Tibial nerve (tissue), 4 donors: ENCODE results near the gene AKNA. TPM values are rescaled to one million over a fixed set of nuclear protein-coding genes. Genes with fewer than 3 reads are reported as not detected.
A peak's percentile ranks its signal among the peaks of the same experiment; 100 is the strongest.

Experiments
- DNase-seq, 2 donors: peaks; one replicate each; pipeline ENCODE4 v3.0.0-alpha.2; 2019; ENCODE audit warnings: low spot score in 2 of 2
- H3K27ac ChIP-seq, 4 donors: fragments of 200-600 bp; sonication (generic) in 3 of 4; one replicate each; pipeline ENCODE4 v1.5.1; 2017 to 2019; ENCODE audit warnings: mild to moderate bottlenecking in 1 of 4
- H3K27me3 ChIP-seq, 2 donors: fragments of 200-600 bp; sonication (generic) in 1 of 2; one replicate each; pipeline versions ENCODE4 v1.5.1 to v1.6.0; 2017 to 2019
- H3K36me3 ChIP-seq, 3 donors: fragments of 200-600 bp; sonication (generic); one replicate each; pipeline ENCODE4 v1.5.1; 2018 to 2019
- H3K4me1 ChIP-seq, 4 donors: fragments of 200-600 bp; sonication (generic) in 3 of 4; one replicate each; pipeline ENCODE4 v1.5.1; 2017 to 2019
- H3K4me3 ChIP-seq, 4 donors: fragments of 200-600 bp; sonication (generic) in 3 of 4; one replicate each; pipeline ENCODE4 v1.5.1; 2017 to 2019; ENCODE audit warnings: mild to moderate bottlenecking in 1 of 4, moderate library complexity in 1 of 4
- H3K9me3 ChIP-seq, 4 donors: fragments of 200-600 bp; sonication (generic) in 3 of 4; one replicate each; pipeline ENCODE4 v1.5.1; 2017 to 2019
- CTCF ChIP-seq, 5 experiments: fragments of 200-600 bp in 3 of 5; fragments of 450-650 bp in 2 of 5; sonication (generic) in 3 of 5; IDR thresholded peaks; one replicate each; pipeline ENCODE4 v1.5.1; 2016 to 2019; ENCODE audit warnings: antibody characterized with exemption in 5 of 5, mild to moderate bottlenecking in 3 of 5, moderate library complexity in 2 of 5
- EP300 ChIP-seq, 2 donors: sonication (generic); formaldehyde crosslinking; IDR thresholded peaks; one replicate each; pipeline ENCODE4 v1.6.1; 2017; ENCODE audit warnings: antibody characterized with exemption in 2 of 2, mild to moderate bottlenecking in 1 of 2
- POLR2A ChIP-seq, 2 donors: fragments of 450-650 bp; IDR thresholded peaks; one replicate each; pipeline ENCODE4 v1.6.1; 2017; ENCODE audit warnings: antibody characterized with exemption in 2 of 2, mild to moderate bottlenecking in 2 of 2, moderate library complexity in 2 of 2
- WGBS, 2 donors: methylation state at CpG; one replicate each; pipeline ENCODE4 v1.1.5; 2018; 5-methylcytosine and 5-hydroxymethylcytosine counted together
- total RNA-seq, 4 donors: library from RNA; depleted of rRNA; stranded (reverse); fragments of >200 nt; gene quantifications; one replicate each; pipeline ENCODE4 v1.1.0, GENCODE V29; 2016

Gene AKNA
- total RNA-seq, 4 donors from 2014 or later = 23.6 to 42.2 (median 36.6) TPM

- no peaks in the 10 kb centered on the region for H3K27me3 ChIP-seq
- H3K4me3 ChIP-seq = peak overlapping the region in 1 of 4 donors; percentile 67
- no peak for TF ChIP-seq POLR2A (IDR thresholded peaks at IDR 0.05)
- H3K9me3 ChIP-seq = no peaks in the 10 kb centered on the region
- peaks cover 0 to 85% (median 59%) of the 10 kb centered on the region in 4 donors for H3K4me1 ChIP-seq
- H3K27ac ChIP-seq = peak overlapping the region; percentile 52 to 93 (median 92)
- H3K36me3 ChIP-seq = no peaks in the 10 kb centered on the region
- 68 to 74% methylated on average over 8 to 9 of the region's 9 CpGs for WGBS, 2 donors
- DNase-seq = no peak
These were observed 1.1 kb upstream of the AKNA start for GRCh38 chr9:114388764-114389375.

GRCh38 chr9:114388357-114388682, 538 bp upstream of the AKNA start:
- Histone ChIP-seq H3K4me3 (peak overlapping the region; percentile 22 to 67 (median 63)), H3K27me3 (no peaks in the 10 kb centered on the region), H3K27ac (peak overlapping the region; percentile 52 to 93 (median 92)), H3K36me3 (no peaks in the 10 kb centered on the region), H3K4me1 (peaks cover 0 to 87% (median 64%) of the 10 kb centered on the region in 4 donors), H3K9me3 (no peaks in the 10 kb centered on the region)
- 62 to 65% methylated on average over 9 of the region's 9 CpGs for WGBS, 2 donors
- no peak for DNase-seq
- TF ChIP-seq POLR2A (IDR thresholded peaks at IDR 0.05) (no peak), CTCF (IDR thresholded peaks at IDR 0.05) (no peak), EP300 (IDR thresholded peaks at IDR 0.05) (no peak)

GRCh38 chr9:114386886-114387679, 699 bp downstream of the AKNA start:
- DNase-seq = no peak
- Histone ChIP-seq H3K27me3 (no peaks in the 10 kb centered on the region), H3K36me3 (no peaks in the 10 kb centered on the region), H3K4me1 (peaks cover 0 to 88% (median 65%) of the 10 kb centered on the region in 4 donors), H3K27ac (peak overlapping the region; percentile 52 to 93 (median 92)), H3K9me3 (no peaks in the 10 kb centered on the region), H3K4me3 (peak overlapping the region; percentile 22 to 67 (median 63))
- TF ChIP-seq POLR2A (IDR thresholded peaks at IDR 0.05) = no peak
- 11 to 20% methylated on average over 13 of the region's 18 CpGs for WGBS, 2 donors

- Histone ChIP-seq H3K27me3 (no peaks in the 10 kb centered on the region), H3K9me3 (no peaks in the 10 kb centered on the region), H3K27ac (peak overlapping the region; percentile 52 to 93 (median 92)), H3K36me3 (no peaks in the 10 kb centered on the region), H3K4me3 (peak overlapping the region; percentile 22 to 67 (median 63)), H3K4me1 (peaks cover 0 to 90% (median 65%) of the 10 kb centered on the region in 4 donors)
- no peak for DNase-seq
- TF ChIP-seq CTCF (IDR thresholded peaks at IDR 0.05) = no peak
- no peak for TF ChIP-seq EP300 (IDR thresholded peaks at IDR 0.05)
- no peak for TF ChIP-seq POLR2A (IDR thresholded peaks at IDR 0.05)
- 50 to 67% methylated on average over 10 of the region's 10 CpGs for WGBS, 2 donors
These were observed 1.4 kb downstream of the AKNA start for GRCh38 chr9:114386361-114386885.

- no peak for TF ChIP-seq CTCF (IDR thresholded peaks at IDR 0.05)
- peak in 1 of 2 donors; percentile 51 for TF ChIP-seq POLR2A (IDR thresholded peaks at IDR 0.05)
- peak in 1 of 2 donors; percentile 75 for TF ChIP-seq EP300 (IDR thresholded peaks at IDR 0.05)
- H3K27ac ChIP-seq = peak overlapping the region; percentile 34 to 93 (median 92)
- no peaks in the 10 kb centered on the region for H3K9me3 ChIP-seq
- peaks cover 0 to 7% (median 0%) of the 10 kb centered on the region in 3 donors for H3K36me3 ChIP-seq
- peaks cover 0 to 81% (median 64%) of the 10 kb centered on the region in 4 donors for H3K4me1 ChIP-seq
- no peaks in the 10 kb centered on the region for H3K27me3 ChIP-seq
- WGBS, 2 donors = 66 to 69% methylated on average over 9 to 11 of the region's 11 CpGs
- DNase-seq = peak; percentile 35 to 70
- H3K4me3 ChIP-seq = peak overlapping the region in 2 of 4 donors; percentile 65 to 67
These were observed 2.2 kb downstream of the AKNA start for GRCh38 chr9:114385397-114386181.
